HG02678 (cell line): ENCODE data around the gene MED12.
A peak's percentile ranks its signal among the peaks of the same experiment; 100 is the strongest.

Experiments
- ATAC-seq: cut with Tn5 transposase; IDR thresholded peaks from one replicate; pipeline ENCODE4 v1.9.1; 2021; ENCODE audit warnings: mild to moderate bottlenecking, moderate library complexity; ENCODE audit not compliant: unreplicated experiment

The MED12 gene

GRCh38 chrX:71107245-71107644 lies 11.2 kb upstream of the MED12 start:
- no peak for ATAC-seq

DNA sequence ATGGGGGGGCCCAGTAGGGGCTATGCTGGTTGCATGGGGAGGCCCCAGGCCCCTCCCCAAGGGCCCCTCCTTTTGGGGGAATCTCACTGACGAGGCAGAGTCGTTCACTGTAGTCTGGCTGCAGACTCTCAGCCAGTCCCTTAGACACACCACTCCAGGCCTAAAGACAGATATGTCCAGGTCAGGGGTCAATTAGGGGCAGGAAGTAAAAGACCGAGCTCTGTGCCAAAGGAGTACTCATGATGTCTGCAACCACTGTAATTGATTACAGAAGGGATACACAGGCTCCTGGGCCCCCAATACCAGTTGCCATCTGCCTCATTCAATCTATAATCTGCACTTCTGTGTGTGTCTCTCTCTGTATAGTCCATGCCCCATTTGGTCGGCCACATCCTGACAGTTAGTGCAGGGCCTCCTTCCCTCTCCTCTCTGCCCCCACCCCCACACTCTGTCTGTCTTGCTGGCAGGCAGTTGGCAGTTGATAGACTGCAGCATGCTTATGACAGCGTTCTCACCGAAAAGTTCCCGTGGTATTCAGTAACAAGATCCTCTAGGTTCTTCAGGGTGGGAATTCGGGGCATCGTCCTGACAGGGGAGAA lies 10.5 kb upstream of the MED12 start:
- no peak for ATAC-seq

- ATAC-seq, result no peak
These were observed 9.3 kb upstream of the MED12 start for GRCh38 chrX:71109051-71109450.

DNA sequence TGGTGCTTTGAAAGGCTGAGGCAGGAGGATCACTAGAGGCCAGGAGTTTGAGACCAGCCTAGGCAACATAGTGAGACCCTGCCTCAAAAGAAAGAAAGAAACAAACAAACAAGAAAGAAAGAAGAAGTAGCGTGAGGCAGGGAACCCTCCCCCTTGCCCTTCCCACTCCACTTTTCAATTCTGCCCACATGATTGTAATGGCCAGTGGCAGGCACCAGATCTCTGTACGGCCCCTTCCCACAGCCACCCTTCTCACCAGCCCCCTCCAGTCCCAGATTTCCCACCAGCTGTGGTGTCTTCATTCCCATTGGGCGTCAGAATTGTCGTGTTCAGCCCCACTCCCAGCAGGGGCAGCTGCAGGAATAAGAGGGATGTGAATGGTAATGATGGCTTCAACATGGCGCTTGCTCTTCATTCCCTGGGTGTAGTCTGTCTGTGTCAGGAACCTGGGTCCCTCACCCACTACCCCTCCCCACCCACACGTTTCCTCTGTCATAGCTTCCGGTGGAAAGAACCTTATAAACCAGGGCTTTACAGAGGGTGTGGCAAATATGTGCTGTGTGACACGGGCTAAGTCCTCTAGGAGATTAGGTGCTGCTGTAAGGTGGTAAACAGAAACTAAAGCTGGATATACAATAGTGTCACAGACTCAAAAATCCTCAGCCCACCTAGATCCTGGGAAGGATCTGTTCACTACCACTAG lies 7.1 kb upstream of the MED12 start, which contains the start of gene IL2RG:
Gene IL2RG, minus strand, starts transcription at position 437 of the 703 bp plus-strand sequence. Its CDS starts 38 bp downstream, at position 399.
- ATAC-seq, result peak; percentile 95

DNA sequence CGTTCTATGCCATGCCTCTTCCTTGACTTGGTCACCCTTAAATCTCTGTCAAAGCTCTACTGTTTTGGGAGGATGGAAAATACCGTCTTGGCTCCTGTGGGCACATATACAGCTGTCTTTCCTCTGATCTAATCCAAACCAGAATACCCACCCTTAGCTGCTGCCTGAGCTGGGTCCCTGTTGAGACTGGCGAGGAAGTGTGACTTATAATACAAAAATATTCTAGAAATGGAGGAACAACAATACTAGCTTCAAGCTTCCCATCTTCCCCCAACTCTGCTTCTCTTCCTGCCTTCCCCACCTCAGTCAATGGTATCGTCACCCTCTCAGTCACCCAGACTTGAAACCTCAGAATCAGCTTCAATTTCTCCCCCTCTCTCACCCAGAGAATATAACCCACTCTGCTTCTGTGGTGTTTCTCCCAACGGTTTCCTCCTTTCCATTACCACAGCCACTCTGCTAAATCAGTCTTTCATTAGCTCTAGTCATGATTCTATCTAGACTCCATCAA lies 6.4 kb upstream of the MED12 start:
- ATAC-seq, result peak; percentile 30

- ATAC-seq, result no peak
These were observed 1.0 kb upstream of the MED12 start for GRCh38 chrX:71117358-71117757.

DNA sequence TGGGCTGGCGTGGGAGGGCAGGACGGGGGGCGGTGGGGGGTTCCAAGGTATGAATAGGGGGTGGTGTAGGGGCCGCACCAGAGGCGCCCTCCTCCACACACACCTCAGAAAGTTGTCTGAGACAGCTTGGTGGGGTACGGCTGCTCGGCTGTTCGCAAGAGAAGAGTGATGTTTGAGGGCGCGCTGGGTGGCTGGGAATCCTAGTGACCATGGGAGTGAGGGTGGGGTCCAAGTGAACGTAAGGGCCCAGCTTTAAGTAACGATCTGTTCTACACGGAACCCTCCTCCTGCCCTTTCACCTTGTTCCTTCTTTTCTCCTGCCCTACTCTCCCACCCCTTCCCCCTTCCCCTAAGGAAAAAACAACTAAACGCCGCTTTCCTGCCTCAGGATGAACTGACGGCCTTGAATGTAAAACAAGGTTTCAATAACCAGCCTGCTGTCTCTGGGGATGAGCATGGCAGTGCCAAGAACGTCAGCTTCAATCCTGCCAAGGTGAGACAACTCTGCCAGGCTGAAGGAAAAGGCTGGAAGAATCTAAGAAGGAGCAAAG lies 664 bp downstream of the MED12 start:
- ATAC-seq, result no peak

GRCh38 chrX:71128166-71128833 lies 9.9 kb downstream of the MED12 start:
- ATAC-seq, result no peak

DNA sequence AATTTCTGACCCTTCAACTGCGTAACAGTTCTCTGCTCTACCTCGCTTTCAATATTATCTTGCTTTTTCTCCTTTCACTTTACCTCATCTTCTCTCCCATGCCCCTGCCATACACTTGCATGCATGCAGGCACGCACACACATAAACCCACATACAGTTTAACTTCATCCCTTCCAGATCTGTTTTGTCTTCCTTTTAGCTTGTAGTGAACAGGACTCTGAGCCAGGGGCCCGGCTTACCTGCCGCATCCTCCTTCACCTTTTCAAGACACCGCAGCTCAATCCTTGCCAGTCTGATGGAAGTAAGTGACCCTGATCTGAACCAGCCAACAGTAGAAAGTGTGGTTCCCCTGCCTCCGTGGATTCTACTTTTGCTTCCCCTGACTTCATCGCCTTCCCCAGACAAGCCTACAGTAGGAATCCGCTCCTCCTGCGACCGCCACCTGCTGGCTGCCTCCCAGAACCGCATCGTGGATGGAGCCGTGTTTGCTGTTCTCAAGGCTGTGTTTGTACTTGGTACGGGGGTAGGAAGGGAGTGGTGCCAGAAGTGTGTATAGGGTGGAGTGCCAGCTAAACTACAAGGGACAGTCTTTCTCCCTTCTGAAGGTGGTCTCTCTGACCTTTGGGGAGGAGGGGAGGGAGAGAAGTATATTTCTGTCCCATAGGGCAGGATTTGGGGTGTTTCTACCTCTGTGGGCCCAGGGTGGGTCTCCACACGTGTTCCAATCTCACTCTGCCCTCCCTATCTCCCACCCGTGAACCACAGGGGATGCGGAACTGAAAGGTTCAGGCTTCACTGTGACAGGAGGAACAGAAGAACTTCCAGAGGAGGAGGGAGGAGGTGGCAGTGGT lies 10.7 kb downstream of the MED12 start:
- ATAC-seq, result no peak

GRCh38 chrX:71131510-71131909 lies 13.1 kb downstream of the MED12 start:
- ATAC-seq, result no peak

DNA sequence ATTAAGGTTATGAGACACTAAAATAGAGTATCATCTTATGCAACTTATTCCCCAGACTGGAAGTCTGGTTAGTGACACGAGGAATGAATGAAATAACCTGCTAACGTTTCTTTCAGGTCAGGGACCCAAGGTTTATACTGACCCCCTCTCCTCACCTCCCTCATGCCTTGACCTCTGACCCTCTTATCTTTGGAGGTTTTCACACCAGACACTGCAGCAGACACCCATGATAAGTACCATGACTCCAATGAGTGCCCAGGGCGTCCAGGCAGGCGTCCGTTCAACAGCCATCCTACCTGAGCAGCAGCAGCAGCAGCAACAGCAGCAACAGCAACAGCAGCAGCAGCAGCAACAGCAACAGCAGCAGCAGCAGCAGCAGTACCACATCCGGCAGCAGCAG lies 22.0 kb downstream of the MED12 start:
- ATAC-seq, result no peak

GRCh38 chrX:71143508-71143907 lies 25.1 kb downstream of the MED12 start:
- ATAC-seq, result no peak

- ATAC-seq, result no peak
These were observed 26.3 kb downstream of the MED12 start, which contains the start of gene NLGN3 for GRCh38 chrX:71144651-71145050. TSS of gene NLGN3 (plus strand) at chrX:71144841. CDS start at chrX:71147750, 2,909 bp downstream.

GRCh38 chrX:71147496-71148277 lies 29.3 kb downstream of the MED12 start:
- ATAC-seq, result no peak

DNA sequence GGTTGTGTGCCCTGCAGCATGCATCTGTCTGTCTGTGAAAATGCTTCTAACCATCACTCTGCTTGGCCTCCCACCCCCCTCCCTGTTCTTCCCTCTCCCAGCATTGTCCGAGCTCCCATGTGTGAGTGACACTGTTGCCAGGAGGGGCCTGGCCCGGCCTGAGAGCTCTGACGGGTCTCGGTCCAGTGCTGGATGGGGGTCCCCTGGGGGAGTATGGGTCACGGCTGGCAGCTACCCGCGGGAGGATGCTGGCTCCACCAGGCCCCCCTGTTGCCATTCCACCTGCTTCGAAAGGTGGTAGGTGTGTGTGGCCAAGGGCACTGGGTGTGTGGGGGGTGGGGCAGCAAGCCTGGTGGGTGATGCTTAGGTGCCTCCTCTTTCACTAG lies 29.9 kb downstream of the MED12 start:
- ATAC-seq, result no peak

DNA sequence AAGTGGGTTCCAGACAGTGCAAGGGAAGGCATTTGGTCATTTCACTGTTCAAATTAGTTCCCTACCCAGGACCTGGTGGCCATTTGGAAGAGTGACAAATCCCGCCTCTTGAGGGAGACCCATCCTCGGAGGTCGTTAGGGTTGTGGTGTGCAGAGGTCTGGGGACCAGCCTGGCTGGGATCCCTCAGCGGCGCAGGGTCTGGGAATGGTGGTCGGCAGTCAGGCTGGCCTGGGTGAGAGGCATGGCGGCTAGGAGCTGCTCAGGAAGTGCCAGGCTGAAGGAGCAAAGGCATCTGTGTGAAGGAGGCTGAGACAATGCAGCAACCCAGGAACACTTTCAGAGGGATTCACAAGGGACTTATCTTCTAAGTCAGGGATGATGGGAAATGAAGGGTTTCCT lies 33.0 kb downstream of the MED12 start:
- ATAC-seq, result no peak

DNA sequence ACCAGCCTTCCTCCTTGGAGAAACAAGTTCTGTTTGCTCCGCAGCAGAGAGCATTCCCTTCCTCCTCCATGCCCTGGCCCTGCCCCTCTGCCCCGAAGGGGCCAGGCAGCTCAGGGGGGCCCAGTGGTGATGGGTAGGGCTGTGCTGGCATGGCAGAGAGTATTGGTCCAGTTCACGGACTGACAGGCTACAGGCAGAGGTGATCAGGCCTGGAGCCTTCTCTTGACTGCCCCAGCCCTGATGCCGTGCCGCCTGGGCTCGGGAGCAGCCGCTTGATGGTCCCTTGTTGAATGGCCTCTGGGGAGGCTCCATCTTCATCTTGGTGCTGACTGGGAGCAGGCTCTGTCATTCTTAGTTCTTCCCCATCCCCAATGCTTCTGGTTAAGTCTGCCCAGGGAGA lies 35.8 kb downstream of the MED12 start:
- ATAC-seq, result no peak

DNA sequence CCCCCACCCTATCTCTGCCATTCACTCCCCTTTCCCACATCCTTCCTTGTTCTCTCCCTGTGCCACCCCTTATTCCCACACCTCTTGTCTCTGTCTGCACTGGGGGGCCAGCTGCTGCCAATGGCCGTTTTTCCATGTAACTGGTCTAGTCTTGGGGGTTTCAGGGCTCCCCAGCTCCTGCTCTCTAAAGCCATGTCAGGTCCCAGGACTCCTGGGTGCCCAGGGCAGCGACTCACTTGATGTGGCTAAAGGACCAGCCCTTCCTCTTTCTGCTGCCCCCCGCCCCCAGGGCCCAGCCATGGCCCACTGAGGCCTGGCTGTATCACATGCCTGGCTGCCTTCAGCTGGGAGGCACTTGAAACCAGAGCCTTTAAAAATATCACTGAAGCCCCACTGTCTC lies 36.2 kb downstream of the MED12 start:
- no peak for ATAC-seq

DNA sequence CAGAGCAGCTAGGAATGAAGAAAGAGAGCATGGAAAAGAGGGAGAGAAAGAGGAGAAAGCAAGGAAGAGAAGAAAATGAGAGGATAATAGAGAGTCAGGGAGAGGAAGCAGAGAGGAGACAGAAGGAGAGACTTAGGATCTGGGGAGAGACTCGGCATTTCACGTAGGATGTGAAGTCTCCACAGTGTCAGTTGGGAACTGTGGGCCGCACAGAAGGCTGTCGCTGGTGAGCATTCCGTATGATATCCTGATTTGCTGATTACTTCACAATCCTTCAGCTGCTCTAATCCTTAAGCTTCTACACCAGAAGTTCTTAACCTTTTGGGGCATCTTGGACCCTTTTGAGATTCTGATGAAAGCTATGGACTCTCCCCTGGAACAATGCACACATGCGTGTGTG lies 40.2 kb downstream of the MED12 start:
- ATAC-seq, result no peak

DNA sequence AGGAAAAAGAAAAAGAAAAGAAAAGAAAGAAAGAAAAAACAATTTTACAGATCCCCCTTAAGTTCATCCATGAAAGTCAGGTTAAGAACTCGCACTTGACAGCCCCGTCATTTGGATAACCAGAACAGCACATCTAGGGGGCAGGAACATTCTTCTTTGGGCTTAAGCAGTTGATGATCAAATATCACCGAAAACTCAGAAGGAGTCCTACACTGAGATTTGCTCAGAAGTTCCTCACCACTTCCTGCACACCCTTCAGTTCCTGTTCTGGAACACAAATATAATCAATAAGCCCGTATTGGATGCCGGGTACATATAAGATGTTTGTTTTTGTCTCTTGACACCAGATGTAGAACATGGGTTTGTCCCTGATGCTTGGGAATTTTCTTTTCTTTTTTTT lies 40.9 kb downstream of the MED12 start:
- no peak for ATAC-seq
